Fibroblast of skin of abdomen (primary cell): ENCODE measurements around the gene SLC17A4. TPM values are rescaled to one million over a fixed set of nuclear protein-coding genes. Genes with fewer than 3 reads are reported as not detected.
"Not testable (repeated sequence)": the region's sequence is repeated elsewhere in the genome, so short reads cannot be mapped to it uniquely, and the experiment has no call there.

Experiments
- DNase-seq: peaks from one replicate; pipeline ENCODE4 v3.0.0-alpha.2; 2013
- polyA plus RNA-seq, 2 experiments: library from polyadenylated mRNA; unstranded; fragments of 120-200 nt; gene quantifications; one replicate each; pipeline ENCODE4 v1.2.1, GENCODE V29; 2013; ENCODE audit not compliant: insufficient read length in 2 of 2

SLC17A4 gene
- not detected for polyA plus RNA-seq (2013, experiment 1 of 2; ENCODE audit: insufficient read length)
- not detected for polyA plus RNA-seq (2013, experiment 2 of 2; ENCODE audit: insufficient read length)

- no peak for DNase-seq
These were observed at the start of gene SLC17A4 for GRCh38 chr6:25754535-25754934. Gene SLC17A4 (plus strand): TSS chr6:25754742. CDS start chr6:25761963, 7,221 bp downstream.

- no peak for DNase-seq
These were observed 48.1 kb upstream of the SLC17A4 start for GRCh38 chr6:25706314-25707014.

GRCh38 chr6:25709761-25710160, 44.8 kb upstream of the SLC17A4 start:
- DNase-seq: no peak

- DNase-seq: no peak
These were observed 44.3 kb upstream of the SLC17A4 start for GRCh38 chr6:25710287-25710686.

GRCh38 chr6:25713824-25714223, 40.7 kb upstream of the SLC17A4 start:
- no peak for DNase-seq

- DNase-seq: no peak
These were observed 39.8 kb upstream of the SLC17A4 start for GRCh38 chr6:25714765-25715164.

- DNase-seq: no peak
These were observed 38.7 kb upstream of the SLC17A4 start for GRCh38 chr6:25715794-25716193.

- peak; percentile 12 for DNase-seq
These were observed 36.4 kb upstream of the SLC17A4 start for GRCh38 chr6:25717866-25718740.

GRCh38 chr6:25726122-25726911, 28.2 kb upstream of the SLC17A4 start:
- no peak for DNase-seq

GRCh38 chr6:25727028-25727427, 27.5 kb upstream of the SLC17A4 start:
- DNase-seq: no peak

- no peak for DNase-seq
These were observed 23.6 kb upstream of the SLC17A4 start for GRCh38 chr6:25730907-25731306.

- DNase-seq: no peak
These were observed 22.8 kb upstream of the SLC17A4 start for GRCh38 chr6:25731721-25732120.

- no peak for DNase-seq
These were observed 21.9 kb upstream of the SLC17A4 start for GRCh38 chr6:25732468-25733198.

GRCh38 chr6:25735261-25735660, 19.3 kb upstream of the SLC17A4 start:
- DNase-seq: no peak

- no peak for DNase-seq
These were observed 10.7 kb upstream of the SLC17A4 start for GRCh38 chr6:25743868-25744267.

- no peak for DNase-seq
These were observed 8.7 kb upstream of the SLC17A4 start for GRCh38 chr6:25745836-25746235.

- no peak for DNase-seq
These were observed 7.6 kb upstream of the SLC17A4 start for GRCh38 chr6:25746968-25747367.

GRCh38 chr6:25747477-25747876, 7.1 kb upstream of the SLC17A4 start:
- DNase-seq: no peak

GRCh38 chr6:25748049-25748448, 6.5 kb upstream of the SLC17A4 start:
- DNase-seq: no peak

- DNase-seq: not testable (repeated sequence)
These were observed 5.7 kb upstream of the SLC17A4 start for GRCh38 chr6:25748601-25749517.

- DNase-seq: no peak
These were observed 4.7 kb upstream of the SLC17A4 start for GRCh38 chr6:25749837-25750236.
